ENCODE results near the gene MCTP2. TPM values are rescaled to one million over a fixed set of nuclear protein-coding genes. Genes with fewer than 3 reads are reported as not detected.

MCTP2 gene, protein sequence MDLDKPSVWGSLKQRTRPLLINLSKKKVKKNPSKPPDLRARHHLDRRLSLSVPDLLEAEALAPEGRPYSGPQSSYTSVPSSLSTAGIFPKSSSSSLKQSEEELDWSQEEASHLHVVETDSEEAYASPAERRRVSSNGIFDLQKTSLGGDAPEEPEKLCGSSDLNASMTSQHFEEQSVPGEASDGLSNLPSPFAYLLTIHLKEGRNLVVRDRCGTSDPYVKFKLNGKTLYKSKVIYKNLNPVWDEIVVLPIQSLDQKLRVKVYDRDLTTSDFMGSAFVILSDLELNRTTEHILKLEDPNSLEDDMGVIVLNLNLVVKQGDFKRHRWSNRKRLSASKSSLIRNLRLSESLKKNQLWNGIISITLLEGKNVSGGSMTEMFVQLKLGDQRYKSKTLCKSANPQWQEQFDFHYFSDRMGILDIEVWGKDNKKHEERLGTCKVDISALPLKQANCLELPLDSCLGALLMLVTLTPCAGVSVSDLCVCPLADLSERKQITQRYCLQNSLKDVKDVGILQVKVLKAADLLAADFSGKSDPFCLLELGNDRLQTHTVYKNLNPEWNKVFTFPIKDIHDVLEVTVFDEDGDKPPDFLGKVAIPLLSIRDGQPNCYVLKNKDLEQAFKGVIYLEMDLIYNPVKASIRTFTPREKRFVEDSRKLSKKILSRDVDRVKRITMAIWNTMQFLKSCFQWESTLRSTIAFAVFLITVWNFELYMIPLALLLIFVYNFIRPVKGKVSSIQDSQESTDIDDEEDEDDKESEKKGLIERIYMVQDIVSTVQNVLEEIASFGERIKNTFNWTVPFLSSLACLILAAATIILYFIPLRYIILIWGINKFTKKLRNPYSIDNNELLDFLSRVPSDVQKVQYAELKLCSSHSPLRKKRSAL
- total RNA-seq, result not detected in 2 replicates
- not detected for polyA plus RNA-seq (2012)

DNA sequence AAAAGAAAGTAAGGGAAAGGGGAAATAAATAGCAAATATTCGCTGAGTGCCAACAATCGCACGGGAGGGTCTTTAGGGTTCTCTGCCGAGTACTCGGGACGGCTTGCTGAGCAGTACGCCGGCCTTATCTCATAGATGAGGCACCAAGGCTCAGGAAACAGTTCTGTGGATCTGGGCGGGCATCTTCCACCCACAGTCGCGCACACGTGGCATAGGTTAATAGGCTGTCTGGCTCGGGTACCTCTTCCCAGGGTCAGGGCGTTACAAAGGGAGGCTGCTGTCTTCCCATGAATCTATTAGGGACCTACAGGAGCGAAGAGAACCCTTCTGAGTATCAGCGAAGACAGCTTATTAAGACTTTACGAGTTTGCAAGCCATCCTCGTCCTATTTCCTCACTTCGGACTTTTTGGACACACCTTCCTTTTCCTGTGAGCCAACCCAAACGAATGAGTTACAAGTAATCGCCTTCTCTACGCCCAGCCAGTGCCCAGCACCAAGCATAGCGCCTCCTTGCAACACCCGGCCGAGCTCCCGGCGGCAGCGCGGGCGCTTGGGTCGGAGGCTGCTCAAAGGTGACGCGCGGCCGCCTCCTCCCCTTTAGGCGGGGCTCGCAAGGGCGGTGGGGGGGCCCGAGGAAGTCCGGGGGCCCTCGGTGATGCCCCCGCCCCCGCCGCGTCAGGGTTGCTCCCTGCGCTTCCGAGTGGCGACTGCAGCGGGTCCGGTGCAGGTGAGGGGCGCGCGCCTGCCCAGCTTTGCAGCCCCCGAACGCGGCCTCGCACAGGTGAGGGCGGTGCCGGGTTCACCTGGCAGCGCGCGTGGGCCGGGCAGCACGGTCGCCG is at the start of gene MCTP2:
MCTP2 (plus strand) TSS at position 679 of the 840 bp plus-strand sequence. CDS start 66,705 bp downstream, outside the sequence.
- no peak for DNase-seq (ENCODE audit: low read depth)

DNA sequence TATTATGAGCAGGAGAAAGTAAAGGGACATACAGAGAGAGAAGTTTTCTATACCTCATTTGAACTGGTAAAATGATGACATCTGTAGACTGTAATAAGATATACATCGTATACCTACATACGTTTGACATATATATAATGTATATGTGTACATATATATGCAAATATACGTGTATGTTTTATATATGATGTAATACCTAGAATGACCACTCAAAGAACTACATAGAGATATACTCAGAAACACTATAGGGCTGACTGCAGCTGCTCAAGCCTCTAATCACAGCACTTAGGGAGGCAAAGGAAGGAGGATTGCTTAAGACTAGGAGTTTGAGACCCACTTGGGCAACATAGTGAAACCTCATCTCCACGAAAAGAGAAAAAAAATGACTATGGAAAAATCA is 48.5 kb upstream of the MCTP2 start:
- DNase-seq (ENCODE audit: low read depth), result no peak

DNA sequence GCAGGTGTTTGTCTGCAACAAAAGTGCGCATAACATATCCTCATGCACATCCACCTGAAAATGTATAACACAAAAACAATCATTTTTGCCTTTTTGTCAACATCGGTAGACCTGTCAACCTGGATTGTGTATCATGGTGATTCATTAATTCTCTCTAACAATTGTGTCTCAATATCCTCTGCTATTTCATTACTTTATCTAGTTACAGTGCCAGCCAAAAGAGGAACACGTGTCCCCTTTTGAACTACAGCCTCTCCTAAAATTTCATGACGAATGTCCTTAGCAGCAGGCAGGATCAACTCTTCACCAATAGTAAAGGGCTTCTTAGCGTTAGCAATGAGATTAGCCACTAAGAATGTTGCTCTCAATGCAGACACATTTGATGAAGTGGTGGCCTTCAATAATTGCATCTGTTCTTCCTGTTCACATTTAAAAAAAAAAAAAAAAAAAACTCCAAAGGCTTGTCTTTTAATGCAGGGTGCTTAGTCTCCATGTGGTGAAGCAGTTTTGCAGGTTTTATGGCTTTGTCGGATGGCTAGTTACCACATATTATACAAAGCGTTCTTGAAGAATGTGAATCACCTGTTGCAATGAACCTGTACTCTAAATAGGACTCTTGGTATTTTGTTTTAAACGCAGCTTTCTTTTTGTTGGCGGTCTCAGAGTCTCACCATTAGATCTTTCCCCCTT is 45.7 kb upstream of the MCTP2 start:
- no peak for DNase-seq (ENCODE audit: low read depth)

DNA sequence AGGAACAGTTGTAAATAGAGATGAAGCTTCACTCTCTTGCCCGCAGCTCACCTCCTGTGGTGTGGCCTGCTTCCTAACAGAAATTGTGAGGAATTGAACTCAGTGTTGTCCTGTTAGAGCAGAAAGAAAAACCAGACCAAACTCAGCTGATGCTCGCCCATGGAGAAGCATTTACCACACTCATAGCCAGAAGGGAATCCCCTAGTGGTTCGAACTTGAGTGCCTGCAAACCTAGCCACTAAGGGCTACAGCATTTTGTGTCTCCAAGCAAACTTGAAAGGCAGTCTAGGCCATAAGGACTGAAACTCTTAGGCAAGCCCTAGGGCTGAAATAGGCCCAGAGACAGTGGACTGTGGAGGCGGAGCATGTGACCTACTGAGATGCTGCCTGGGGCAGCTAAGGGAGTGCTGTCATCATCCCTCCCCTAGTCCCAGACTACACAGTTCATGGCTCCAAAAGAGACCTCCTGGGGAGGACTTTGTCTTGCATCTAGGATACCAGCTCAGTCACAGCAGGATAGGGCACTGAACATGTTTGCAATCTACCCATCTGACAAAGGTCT is 44.5 kb upstream of the MCTP2 start:
- no peak for DNase-seq (ENCODE audit: low read depth)

DNA sequence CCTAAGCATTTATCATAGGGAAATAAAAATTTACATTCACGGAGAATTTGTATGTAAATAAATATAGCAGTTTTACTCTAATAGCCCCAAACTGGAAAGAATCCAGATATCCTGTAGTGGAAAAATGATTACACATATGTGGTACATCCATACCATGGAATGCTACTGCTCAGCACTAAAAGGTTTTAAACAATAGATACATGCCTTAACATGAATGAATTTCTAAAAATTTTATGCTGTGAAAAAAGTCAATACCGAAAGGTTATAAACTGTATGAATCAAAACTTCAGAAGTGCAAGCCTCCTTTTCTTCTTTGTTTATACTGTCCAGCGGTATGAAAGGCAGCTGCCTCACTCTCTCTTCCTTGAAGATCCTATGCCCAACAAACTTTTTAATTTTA is 37.5 kb upstream of the MCTP2 start:
- no peak for DNase-seq (ENCODE audit: low read depth)

DNA sequence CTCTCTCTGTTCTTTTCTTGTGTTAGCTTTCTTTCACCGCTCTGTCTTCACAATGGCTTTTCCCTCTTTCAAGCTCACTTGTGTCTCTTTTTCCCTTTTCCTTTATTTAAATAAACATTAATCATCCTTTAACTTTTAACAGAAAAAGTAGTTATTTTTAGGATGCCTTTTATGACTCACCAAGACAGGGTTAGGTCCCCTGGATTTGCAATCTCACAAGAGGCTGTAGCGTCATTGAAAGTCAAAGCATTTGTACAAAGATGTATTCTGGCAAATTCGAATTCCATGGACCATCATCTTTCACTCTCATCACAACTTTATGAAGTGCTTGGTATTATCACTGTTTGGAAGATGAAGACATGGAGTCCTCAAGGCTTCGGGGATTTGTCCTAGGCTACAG is 34.8 kb upstream of the MCTP2 start:
- no peak for DNase-seq (ENCODE audit: low read depth)

DNA sequence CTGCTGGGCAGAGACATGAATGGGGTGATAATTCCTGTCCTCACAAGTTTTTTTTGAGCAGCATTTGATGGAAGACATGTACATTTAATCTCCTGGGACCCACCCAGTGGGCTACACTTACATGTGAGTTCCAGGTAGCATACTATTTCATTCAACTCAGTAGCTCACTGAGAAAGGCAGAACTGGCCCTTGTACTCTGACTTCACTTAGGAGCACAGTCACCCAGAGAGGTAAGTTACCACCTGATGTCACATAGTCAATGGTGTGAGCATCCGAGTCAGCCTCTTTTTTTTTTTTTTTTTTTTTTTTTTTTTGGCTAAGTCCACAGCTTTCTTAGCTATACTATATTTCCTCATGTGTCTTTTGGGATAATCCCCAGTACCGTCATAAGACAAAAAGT is 32.7 kb upstream of the MCTP2 start:
- DNase-seq (ENCODE audit: low read depth), result no peak

DNA sequence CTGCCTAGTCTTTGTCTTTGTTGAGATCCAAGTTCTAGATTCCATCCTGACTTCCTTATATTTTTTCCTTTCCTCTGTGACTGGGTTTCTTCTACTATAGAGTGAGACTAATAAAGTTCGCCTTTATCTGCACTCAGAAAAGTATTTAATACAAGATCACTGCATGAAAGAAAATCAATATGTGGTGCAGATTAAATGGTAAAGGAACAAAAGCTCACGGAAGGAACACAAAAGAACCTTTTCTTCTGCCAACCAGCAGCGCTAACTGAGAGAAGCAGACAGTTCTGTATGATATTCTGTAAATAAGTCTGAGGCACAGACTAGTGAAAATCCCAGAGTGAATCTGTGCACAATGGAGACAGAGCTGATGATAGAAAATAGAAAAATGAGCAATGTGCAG is 31.6 kb upstream of the MCTP2 start:
- no peak for DNase-seq (ENCODE audit: low read depth)

DNA sequence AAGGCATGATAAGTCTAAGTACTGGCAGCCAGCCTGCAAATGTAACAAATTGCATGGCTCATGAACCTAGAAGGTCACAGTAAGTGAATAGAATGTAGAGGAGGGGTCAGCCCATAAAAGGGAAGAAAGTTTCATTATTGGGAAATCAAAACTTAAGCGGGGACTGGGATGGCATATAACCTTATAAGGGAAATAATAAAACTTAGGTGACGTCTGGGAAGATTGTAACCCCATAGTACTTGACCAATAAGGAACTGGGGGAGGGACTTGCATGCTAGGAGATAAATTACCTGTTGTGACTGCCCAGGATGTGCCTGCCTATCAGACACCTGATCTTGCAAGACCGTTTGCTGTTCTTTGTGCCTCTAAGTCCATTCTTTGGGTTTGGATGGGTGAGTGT is 28.1 kb upstream of the MCTP2 start:
- DNase-seq (ENCODE audit: low read depth), result no peak

DNA sequence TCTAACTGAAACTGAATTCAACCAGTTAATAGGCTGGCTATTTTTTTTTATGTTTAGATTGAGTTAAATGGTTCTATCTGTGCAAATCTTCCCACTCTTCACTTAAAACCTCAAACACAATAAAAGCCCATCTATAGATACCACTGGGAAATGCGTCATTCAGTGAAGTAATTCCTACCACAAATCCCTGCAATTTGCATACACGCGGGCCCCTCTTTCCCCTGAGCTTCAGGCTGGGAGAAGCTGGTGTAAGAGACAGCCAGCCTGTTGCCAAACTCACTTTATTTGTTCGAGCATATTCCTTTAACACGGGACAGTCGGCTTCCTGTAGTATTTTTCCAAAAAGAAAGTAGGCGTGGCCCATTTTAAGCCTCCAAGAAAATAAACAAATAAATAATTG is 26.0 kb upstream of the MCTP2 start:
- DNase-seq (ENCODE audit: low read depth), result no peak

DNA sequence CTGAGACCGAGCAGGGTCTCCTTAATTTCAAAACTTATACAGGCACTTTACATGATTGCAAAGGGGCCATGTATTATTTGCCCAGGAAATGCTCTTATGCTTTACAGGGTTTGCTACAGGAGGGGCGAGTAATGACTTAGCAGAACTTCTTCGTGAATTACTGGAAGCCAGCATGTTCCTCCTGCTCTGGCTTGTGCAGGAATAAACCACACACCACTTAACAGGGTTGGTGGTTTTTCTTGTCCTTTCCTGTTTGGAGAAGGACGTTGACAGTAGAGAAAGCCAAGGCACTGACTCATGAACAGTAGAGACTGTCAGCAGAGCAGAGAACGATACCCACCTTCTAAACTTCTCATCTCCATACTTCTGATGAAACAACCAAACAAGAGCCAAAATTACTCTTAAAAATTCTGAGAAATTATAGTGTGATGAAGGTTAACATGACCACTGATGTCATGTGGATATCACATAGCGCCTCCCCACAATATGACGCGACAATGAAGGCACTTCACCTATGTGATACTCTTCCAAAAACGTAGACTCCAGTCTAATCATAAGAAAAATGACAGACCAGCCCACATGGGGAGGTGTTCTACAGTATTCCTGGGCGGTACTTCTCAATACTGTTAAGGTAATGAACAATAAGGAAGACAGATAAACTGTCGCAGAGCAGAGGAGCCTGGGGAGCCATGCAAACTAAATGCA is 24.7 kb upstream of the MCTP2 start:
- no peak for DNase-seq (ENCODE audit: low read depth)

DNA sequence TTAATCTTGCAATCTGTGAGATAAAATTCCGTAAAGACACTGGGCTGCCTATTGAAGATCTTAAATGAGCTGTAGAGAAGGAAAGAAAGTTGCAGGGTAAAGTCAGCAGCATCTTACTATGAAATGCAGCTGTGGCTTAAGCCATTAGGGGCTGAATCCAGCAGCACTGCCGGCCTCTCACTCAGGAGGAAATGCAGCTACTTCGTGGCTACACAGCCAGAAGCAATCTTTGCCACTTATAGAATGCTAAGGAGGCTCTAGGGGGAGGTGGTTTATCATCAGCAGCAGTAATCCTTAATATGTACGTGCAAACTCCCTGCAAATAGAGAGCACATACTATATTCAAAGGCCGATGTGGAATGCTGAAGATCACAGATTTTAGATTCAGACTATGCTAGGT is 19.1 kb upstream of the MCTP2 start:
- no peak for DNase-seq (ENCODE audit: low read depth)

DNA sequence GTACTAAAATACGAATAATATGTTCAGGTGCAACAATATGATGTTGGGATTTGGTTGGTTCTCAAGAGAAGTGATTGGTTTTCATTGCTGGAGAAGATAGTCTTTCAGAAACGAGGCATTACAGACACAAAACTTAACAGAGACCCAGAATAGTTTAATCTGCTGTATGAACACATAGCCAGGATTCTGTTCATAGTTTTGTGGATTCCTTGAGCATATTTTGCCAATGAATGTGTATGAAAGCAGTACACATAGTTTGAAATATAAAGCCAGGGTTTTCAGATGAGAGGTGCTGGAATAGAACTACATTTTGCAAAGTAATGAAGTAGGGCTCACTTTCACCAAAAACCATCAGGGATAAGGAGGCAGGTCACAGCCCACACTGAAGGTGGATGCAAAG is 5.7 kb upstream of the MCTP2 start:
- no peak for DNase-seq (ENCODE audit: low read depth)

DNA sequence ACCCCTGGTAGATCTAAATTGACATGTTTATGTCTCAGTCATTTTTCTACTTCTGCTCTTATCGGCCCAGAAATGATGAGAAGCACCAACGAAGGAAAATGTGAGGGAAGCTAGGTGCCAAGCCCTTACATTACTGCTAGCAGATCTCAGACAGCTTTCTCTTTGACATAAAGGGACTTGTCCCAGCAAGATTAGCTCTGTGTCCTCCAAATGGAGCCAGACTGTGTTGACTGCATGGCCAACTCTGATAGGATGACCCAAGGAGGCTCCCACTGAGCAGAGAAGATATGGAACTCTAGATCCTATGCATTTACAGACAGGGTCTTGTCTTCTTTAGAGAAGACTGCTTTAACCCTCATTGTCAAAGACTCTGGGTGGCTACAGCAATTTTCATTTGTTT is 2.8 kb upstream of the MCTP2 start:
- no peak for DNase-seq (ENCODE audit: low read depth)

DNA sequence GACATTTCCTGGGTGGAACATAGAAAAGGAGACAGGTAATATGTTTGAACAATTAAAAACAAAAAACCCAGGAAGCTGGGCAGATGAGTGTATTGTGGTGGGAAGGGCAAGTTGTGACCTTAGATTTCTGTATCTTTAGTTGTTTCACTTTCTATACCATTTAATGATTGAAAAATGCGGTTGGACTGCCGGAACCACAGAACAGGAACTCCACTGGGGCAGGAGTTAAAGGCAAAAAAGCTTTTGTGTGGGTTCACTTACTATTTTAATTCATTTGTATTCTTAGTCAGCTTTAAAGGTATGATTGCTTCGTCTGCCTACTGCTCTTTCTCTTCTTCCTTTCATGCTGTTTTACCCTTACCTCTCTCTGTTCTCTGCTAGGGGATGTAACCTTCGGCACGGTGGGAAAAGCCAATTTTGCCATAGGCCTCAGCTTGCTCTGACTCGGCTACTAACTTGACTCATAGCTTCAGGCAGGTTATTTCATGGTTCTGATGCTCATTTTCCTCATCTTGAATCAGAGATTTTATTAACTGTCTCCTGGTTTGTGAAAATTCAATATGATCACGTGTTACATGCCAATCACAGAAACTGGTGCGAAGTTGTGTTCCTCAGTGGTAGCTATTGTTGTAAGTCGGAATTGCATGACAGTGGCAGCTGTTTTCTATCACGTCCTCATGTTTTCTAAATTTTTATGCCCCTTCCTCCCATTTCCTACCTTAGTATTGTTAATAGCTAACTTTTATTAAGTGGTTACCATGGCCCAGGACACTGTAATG is 1.6 kb upstream of the MCTP2 start:
- no peak for DNase-seq (ENCODE audit: low read depth)

DNA sequence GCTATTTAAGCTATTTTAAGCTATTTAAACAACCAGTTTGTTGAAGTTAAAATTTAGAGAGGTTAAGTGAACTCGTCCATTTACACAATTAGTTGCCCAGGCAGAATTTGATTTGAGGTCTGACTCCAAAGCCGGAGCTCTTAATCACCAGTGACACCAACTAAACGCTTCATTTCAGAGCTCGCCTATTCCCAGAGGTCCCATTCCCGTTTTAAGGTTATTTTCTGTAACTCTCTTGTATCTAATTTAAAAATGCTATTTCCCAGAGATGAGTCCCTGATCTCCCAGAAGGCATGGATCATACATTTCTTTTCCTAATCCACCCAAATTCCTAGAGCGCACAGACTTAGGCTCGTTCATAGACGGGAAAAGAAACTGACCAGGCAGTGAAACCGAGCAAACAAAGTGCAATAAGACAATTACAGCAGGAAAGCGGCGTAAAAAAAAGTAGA is 904 bp upstream of the MCTP2 start:
- no peak for DNase-seq (ENCODE audit: low read depth)

DNA sequence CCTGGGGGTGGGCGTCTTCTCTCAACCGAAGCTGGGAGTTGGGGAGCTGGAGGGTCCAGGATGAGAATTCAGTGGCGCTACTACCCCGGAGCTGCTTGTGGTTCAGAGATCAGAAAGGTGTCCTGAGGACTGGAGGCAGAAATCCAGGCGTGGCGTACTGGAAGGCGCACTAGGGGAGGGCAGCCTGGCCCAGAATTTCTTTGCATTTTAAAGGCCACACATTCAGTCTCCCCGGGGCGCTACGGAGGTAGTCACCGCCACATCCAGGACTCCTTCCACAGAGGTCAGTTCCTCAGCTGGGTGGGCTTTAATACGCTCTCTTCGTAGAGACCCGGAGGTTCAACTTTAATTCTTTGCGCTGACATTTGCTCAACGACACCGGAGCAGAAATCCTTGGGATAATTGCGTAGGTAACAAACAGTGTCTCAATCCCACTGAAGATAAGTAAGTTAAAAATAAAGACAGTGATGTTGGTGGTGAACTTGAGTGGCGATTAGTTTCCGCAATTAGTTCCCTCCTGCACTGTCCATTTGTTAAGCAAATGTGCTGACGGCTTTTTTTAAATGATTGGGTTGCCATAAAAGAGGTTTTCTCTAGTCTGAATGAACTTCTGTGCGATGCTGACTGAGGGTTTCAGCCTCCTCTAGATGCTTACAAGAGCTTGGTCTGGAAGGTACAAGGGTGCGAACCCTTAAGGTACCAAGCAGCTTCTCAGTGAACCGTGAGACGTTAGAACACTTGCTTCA is 535 bp downstream of the MCTP2 start:
- DNase-seq (ENCODE audit: low read depth), result no peak

DNA sequence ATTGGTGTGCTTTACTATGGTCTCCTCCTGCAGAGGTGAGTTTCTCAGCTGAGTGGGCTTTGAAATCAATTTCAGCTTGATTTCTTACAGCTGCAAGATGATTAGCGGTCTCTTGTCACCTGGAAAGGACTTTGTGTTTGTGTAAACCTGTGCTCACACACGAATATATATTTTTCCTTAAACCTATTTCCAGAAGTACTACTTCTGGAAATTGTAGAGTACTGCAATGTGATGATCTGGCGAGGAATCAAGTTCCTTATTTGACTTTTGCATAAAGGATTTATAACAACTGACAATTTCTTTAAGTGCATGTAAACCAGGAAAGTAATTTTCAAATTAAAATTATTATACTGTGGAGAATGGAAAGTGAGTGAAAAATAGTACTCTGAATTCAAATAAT is 2.1 kb downstream of the MCTP2 start:
- no peak for DNase-seq (ENCODE audit: low read depth)
